ENCODE measurements around the gene USP24.
A peak's percentile ranks its signal among the peaks of the same experiment; 100 is the strongest.

Gene USP24

DNA sequence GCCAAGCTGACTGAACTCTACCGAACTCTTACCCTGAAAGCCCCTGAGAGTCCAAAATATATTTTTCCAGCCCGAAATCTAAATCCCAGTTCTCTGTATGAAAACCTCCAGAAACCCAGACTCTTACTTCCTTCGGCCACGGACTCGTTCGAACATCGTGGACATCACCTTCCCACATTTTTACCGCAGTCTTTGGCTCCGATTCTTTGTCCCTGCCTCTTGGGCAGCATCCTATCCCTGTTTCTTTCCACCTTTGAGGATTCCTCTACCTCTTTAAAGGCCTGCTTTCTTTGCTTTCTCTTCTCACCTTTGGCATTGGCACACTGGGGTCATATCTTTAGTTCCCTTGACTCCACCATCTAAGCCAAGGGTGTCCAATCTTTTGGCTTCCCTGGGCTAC is 932 bp upstream of the USP24 start:
- peak overlapping the region; percentile 99 for H3K4me3 ChIP-seq (ENCODE audit: insufficient read length, low read depth)
- TF ChIP-seq SUZ12 (IDR thresholded peaks at IDR 0.05; ENCODE audit: extremely low read depth, insufficient read depth, insufficient read length) (no peak), YY1 (IDR thresholded peaks at IDR 0.05; ENCODE audit: insufficient read depth, insufficient read length) (no peak), ZNF274 (IDR thresholded peaks at IDR 0.05; ENCODE audit: low read depth, low read length) (no peak)
- H3K9me3 ChIP-seq (ENCODE audit: insufficient read depth, low read length) = no peaks in the 10 kb centered on the region
- H3K27me3 ChIP-seq (ENCODE audit: insufficient read depth, insufficient read length) = peaks cover 4% of the 10 kb centered on the region
- DNase-seq (ENCODE audit: low read depth, low spot score) = no peak
- peaks cover 12% of the 10 kb centered on the region for H3K4me1 ChIP-seq (ENCODE audit: insufficient read depth, insufficient read length)
- peaks cover 8% of the 10 kb centered on the region for H3K36me3 ChIP-seq (ENCODE audit: insufficient read depth, insufficient read length, low read length)
- peak overlapping the region; percentile 100 for H3K9ac ChIP-seq (ENCODE audit: insufficient read length, low read depth)

GRCh38 chr1:55214934-55215193 is 300 bp downstream of the USP24 start:
- TF ChIP-seq ZNF274 (IDR thresholded peaks at IDR 0.05; ENCODE audit: low read depth, low read length) = no peak
- TF ChIP-seq YY1 (IDR thresholded peaks at IDR 0.05; ENCODE audit: insufficient read depth, insufficient read length) = no peak
- no peak for TF ChIP-seq SUZ12 (IDR thresholded peaks at IDR 0.05; ENCODE audit: extremely low read depth, insufficient read depth, insufficient read length)
- Histone ChIP-seq H3K9ac (ENCODE audit: insufficient read length, low read depth) (peak overlapping the region; percentile 100), H3K9me3 (ENCODE audit: insufficient read depth, low read length) (no peaks in the 10 kb centered on the region), H3K4me1 (ENCODE audit: insufficient read depth, insufficient read length) (peaks cover 12% of the 10 kb centered on the region), H3K4me3 (ENCODE audit: insufficient read length, low read depth) (peak overlapping the region; percentile 99), H3K27me3 (ENCODE audit: insufficient read depth, insufficient read length) (peaks cover 4% of the 10 kb centered on the region), H3K36me3 (ENCODE audit: insufficient read depth, insufficient read length, low read length) (peaks cover 14% of the 10 kb centered on the region)
- no peak for DNase-seq (ENCODE audit: low read depth, low spot score)

DNA sequence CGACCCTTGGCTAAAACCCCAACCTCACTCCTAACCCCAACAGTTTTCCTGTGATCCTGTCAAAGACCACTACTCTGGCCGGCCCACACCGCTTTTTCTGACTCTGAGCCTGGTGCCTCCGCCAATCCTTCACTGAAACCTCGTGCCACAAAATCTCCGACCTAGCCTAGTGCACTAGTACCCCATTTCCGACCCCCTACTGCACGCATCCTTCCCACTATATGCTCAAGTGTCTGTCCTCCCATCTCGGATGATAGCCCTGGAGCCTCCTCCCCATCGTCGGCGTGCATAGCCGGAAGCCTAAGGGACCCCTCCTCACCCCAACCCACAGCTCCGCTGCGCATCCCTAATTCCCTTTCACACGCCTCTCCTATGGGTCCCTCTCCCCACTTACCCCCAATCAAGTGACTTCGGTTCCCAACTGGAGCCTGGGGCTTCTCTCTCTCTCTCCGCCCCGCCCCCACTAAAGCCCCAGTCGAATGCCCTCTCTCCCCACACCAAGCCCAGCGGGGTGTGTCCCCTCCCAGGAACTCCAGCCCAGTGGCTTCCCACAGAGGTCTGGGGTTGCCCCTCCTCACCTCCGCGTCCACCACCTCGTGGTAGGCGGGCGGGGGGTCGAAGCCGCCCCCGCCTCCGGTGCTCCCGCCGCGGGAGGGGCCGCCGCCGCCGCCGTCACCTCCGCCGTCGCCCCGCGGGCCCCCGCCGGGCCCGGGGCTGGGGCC is 791 bp downstream of the USP24 start:
- peak overlapping the region; percentile 100 for H3K9ac ChIP-seq (ENCODE audit: insufficient read length, low read depth)
- peaks cover 14% of the 10 kb centered on the region for H3K36me3 ChIP-seq (ENCODE audit: insufficient read depth, insufficient read length, low read length)
- H3K9me3 ChIP-seq (ENCODE audit: insufficient read depth, low read length) = no peaks in the 10 kb centered on the region
- peaks cover 12% of the 10 kb centered on the region for H3K4me1 ChIP-seq (ENCODE audit: insufficient read depth, insufficient read length)
- H3K27me3 ChIP-seq (ENCODE audit: insufficient read depth, insufficient read length) = peaks cover 4% of the 10 kb centered on the region
- DNase-seq (ENCODE audit: low read depth, low spot score) = no peak
- H3K4me3 ChIP-seq (ENCODE audit: insufficient read length, low read depth) = peak overlapping the region; percentile 99
- TF ChIP-seq ZNF274 (IDR thresholded peaks at IDR 0.05; ENCODE audit: low read depth, low read length) (no peak), YY1 (IDR thresholded peaks at IDR 0.05; ENCODE audit: insufficient read depth, insufficient read length) (no peak), SUZ12 (IDR thresholded peaks at IDR 0.05; ENCODE audit: extremely low read depth, insufficient read depth, insufficient read length) (no peak)

GRCh38 chr1:55213885-55214211 is 1.3 kb downstream of the USP24 start:
- no peak for DNase-seq (ENCODE audit: low read depth, low spot score)
- peaks cover 14% of the 10 kb centered on the region for H3K36me3 ChIP-seq (ENCODE audit: insufficient read depth, insufficient read length, low read length)
- no peaks in the 10 kb centered on the region for H3K9me3 ChIP-seq (ENCODE audit: insufficient read depth, low read length)
- H3K9ac ChIP-seq (ENCODE audit: insufficient read length, low read depth) = peak overlapping the region; percentile 100
- peak overlapping the region; percentile 99 for H3K4me3 ChIP-seq (ENCODE audit: insufficient read length, low read depth)
- no peak for TF ChIP-seq SUZ12 (IDR thresholded peaks at IDR 0.05; ENCODE audit: extremely low read depth, insufficient read depth, insufficient read length)
- TF ChIP-seq ZNF274 (IDR thresholded peaks at IDR 0.05; ENCODE audit: low read depth, low read length) = no peak
- no peak for TF ChIP-seq YY1 (IDR thresholded peaks at IDR 0.05; ENCODE audit: insufficient read depth, insufficient read length)
- H3K4me1 ChIP-seq (ENCODE audit: insufficient read depth, insufficient read length) = peaks cover 12% of the 10 kb centered on the region
- peaks cover 4% of the 10 kb centered on the region for H3K27me3 ChIP-seq (ENCODE audit: insufficient read depth, insufficient read length)

- peak overlapping the region; percentile 99 for H3K4me3 ChIP-seq (ENCODE audit: insufficient read length, low read depth)
Measured at GRCh38 chr1:55213151-55213884, 1.8 kb downstream of the USP24 start.

DNA sequence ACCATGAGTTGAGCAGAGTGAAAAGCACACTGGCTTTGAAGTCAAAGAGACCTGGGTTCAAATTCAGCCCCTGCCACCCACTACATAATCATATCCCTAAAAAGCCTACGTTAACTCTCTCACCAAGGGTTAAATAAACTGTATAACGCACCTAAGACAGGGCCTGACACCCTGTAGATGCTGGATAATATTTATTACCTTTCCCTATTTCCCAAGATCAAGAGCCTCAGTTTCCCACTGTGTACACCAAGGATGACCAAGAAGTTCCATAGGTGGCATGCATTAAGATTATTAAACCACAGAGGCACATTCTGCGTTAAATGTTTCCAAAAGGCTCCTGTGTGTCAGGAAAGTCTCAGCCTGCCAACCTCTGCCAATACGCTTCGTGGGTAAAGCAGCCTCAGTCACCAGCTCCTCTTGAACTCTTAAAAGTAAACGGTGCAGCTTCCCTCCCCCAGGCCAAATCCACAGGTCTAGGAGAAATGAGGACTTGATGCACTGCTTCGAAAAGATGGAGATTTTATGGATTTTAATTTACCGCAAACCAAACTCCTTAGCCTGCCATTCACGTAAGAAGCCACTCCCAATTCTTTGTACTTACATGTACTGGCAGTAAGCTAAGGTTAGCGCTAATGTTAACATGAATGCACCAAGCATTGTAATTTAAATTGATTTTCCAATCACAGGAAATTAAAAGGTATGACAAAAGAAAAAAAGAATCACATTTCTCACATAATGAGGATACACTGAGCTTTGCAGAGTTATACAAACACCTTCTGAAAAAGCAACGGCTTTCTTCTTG is 2.6 kb downstream of the USP24 start:
- DNase-seq (ENCODE audit: low read depth, low spot score) = no peak

More at GRCh38 chr1:55213151-55213884, 1.8 kb downstream of the USP24 start:
- Histone ChIP-seq H3K4me1 (ENCODE audit: insufficient read depth, insufficient read length) (peaks cover 12% of the 10 kb centered on the region), H3K36me3 (ENCODE audit: insufficient read depth, insufficient read length, low read length) (peaks cover 14% of the 10 kb centered on the region), H3K27me3 (ENCODE audit: insufficient read depth, insufficient read length) (peaks cover 4% of the 10 kb centered on the region), H3K9me3 (ENCODE audit: insufficient read depth, low read length) (no peaks in the 10 kb centered on the region), H3K9ac (ENCODE audit: insufficient read length, low read depth) (peak overlapping the region; percentile 100)
- DNase-seq (ENCODE audit: low read depth, low spot score) = no peak
- TF ChIP-seq YY1 (IDR thresholded peaks at IDR 0.05; ENCODE audit: insufficient read depth, insufficient read length) = no peak
- TF ChIP-seq SUZ12 (IDR thresholded peaks at IDR 0.05; ENCODE audit: extremely low read depth, insufficient read depth, insufficient read length) = no peak
- TF ChIP-seq ZNF274 (IDR thresholded peaks at IDR 0.05; ENCODE audit: low read depth, low read length) = no peak

GRCh38 chr1:55211863-55212262 is 3.3 kb downstream of the USP24 start:
- Histone ChIP-seq H3K4me3 (ENCODE audit: insufficient read length, low read depth) (no peak overlapping the region), H3K4me1 (ENCODE audit: insufficient read depth, insufficient read length) (peaks cover 12% of the 10 kb centered on the region), H3K27me3 (ENCODE audit: insufficient read depth, insufficient read length) (peaks cover 2% of the 10 kb centered on the region), H3K9ac (ENCODE audit: insufficient read length, low read depth) (no peak overlapping the region), H3K9me3 (ENCODE audit: insufficient read depth, low read length) (no peaks in the 10 kb centered on the region), H3K36me3 (ENCODE audit: insufficient read depth, insufficient read length, low read length) (peaks cover 14% of the 10 kb centered on the region)
- no peak for DNase-seq (ENCODE audit: low read depth, low spot score)
- TF ChIP-seq YY1 (IDR thresholded peaks at IDR 0.05; ENCODE audit: insufficient read depth, insufficient read length) (no peak), SUZ12 (IDR thresholded peaks at IDR 0.05; ENCODE audit: extremely low read depth, insufficient read depth, insufficient read length) (no peak), ZNF274 (IDR thresholded peaks at IDR 0.05; ENCODE audit: low read depth, low read length) (no peak)

More for the DNA sequence above, 2.6 kb downstream of the USP24 start:
- TF ChIP-seq SUZ12 (IDR thresholded peaks at IDR 0.05; ENCODE audit: extremely low read depth, insufficient read depth, insufficient read length) = no peak
- no peak for TF ChIP-seq YY1 (IDR thresholded peaks at IDR 0.05; ENCODE audit: insufficient read depth, insufficient read length)
- TF ChIP-seq ZNF274 (IDR thresholded peaks at IDR 0.05; ENCODE audit: low read depth, low read length) = no peak
- Histone ChIP-seq H3K9me3 (ENCODE audit: insufficient read depth, low read length) (no peaks in the 10 kb centered on the region), H3K9ac (ENCODE audit: insufficient read length, low read depth) (no peak overlapping the region), H3K27me3 (ENCODE audit: insufficient read depth, insufficient read length) (peaks cover 4% of the 10 kb centered on the region), H3K36me3 (ENCODE audit: insufficient read depth, insufficient read length, low read length) (peaks cover 14% of the 10 kb centered on the region), H3K4me3 (ENCODE audit: insufficient read length, low read depth) (no peak overlapping the region), H3K4me1 (ENCODE audit: insufficient read depth, insufficient read length) (peaks cover 12% of the 10 kb centered on the region)
